Dendritic cell treated with granulocyte-macrophage colony-stimulating factor and Interleukin-4, amounts not matched to agents 40 ng/mL and 50 ng/mL, for 4 days (primary cell): ENCODE data around the gene HDAC8.

ENCODE experiments used
- H3K27ac Mint-ChIP-seq: one replicate; pipeline ENCODE4 v1.8.0; 2022; ENCODE audit warnings: mild to moderate bottlenecking, mixed read lengths
- H3K27me3 Mint-ChIP-seq: one replicate; pipeline ENCODE4 v1.8.0; 2022; ENCODE audit warnings: mild to moderate bottlenecking, mixed read lengths
- H3K36me3 Mint-ChIP-seq: one replicate; pipeline ENCODE4 v1.8.0; 2022; ENCODE audit warnings: low read depth, mixed read lengths
- H3K4me1 Mint-ChIP-seq: one replicate; pipeline ENCODE4 v1.8.0; 2022; ENCODE audit warnings: low read depth, mixed read lengths
- H3K4me3 Mint-ChIP-seq: one replicate; pipeline ENCODE4 v1.8.0; 2022; ENCODE audit warnings: mild to moderate bottlenecking, moderate library complexity, mixed read lengths
- H3K9me3 Mint-ChIP-seq: one replicate; pipeline ENCODE4 v1.8.0; 2022; ENCODE audit warnings: mixed read lengths
- intact Hi-C: fragments of 100-400 bp; cut with micrococcal nuclease; formaldehyde crosslinking; loops from one replicate; pipeline ENCODE4 v1.15.0; 2022

HDAC8 gene

GRCh38 chrX:72366701-72367454 lies 205.8 kb downstream of the HDAC8 start:
- Mint-ChIP-seq H3K36me3 (peaks cover 16% of the 10 kb centered on the region), H3K27ac (no peak overlapping the region), H3K4me3 (no peak overlapping the region), H3K4me1 (peaks cover 6% of the 10 kb centered on the region), H3K9me3 (no peaks in the 10 kb centered on the region), H3K27me3 (no peaks in the 10 kb centered on the region)
- intact Hi-C loops, result no loop called here

GRCh38 chrX:72366178-72366577 lies 206.5 kb downstream of the HDAC8 start:
- no peaks in the 10 kb centered on the region for H3K27me3 Mint-ChIP-seq
- H3K4me1 Mint-ChIP-seq, result peaks cover 2% of the 10 kb centered on the region
- intact Hi-C loops, result no loop called here

GRCh38 chrX:72365126-72365525 lies 207.5 kb downstream of the HDAC8 start:
- H3K27ac Mint-ChIP-seq, result no peak overlapping the region
- H3K36me3 Mint-ChIP-seq, result peaks cover 16% of the 10 kb centered on the region
- H3K4me3 Mint-ChIP-seq, result no peak overlapping the region
- H3K27me3 Mint-ChIP-seq, result no peaks in the 10 kb centered on the region
- H3K9me3 Mint-ChIP-seq, result no peaks in the 10 kb centered on the region
- H3K4me1 Mint-ChIP-seq, result no peaks in the 10 kb centered on the region
- intact Hi-C loops, result no loop called here

More at GRCh38 chrX:72366178-72366577, 206.5 kb downstream of the HDAC8 start:
- Mint-ChIP-seq H3K4me3 (no peak overlapping the region), H3K36me3 (peaks cover 16% of the 10 kb centered on the region), H3K27ac (no peak overlapping the region), H3K9me3 (no peaks in the 10 kb centered on the region)

GRCh38 chrX:72360326-72360725 lies 212.3 kb downstream of the HDAC8 start:
- Mint-ChIP-seq H3K27ac (no peak overlapping the region), H3K27me3 (no peaks in the 10 kb centered on the region), H3K4me3 (no peak overlapping the region), H3K9me3 (no peaks in the 10 kb centered on the region), H3K36me3 (peaks cover 17% of the 10 kb centered on the region), H3K4me1 (no peaks in the 10 kb centered on the region)
- intact Hi-C loops, result no loop called here

- Mint-ChIP-seq H3K4me3 (no peak overlapping the region), H3K9me3 (no peaks in the 10 kb centered on the region), H3K36me3 (peaks cover 17% of the 10 kb centered on the region), H3K27ac (no peak overlapping the region), H3K27me3 (no peaks in the 10 kb centered on the region), H3K4me1 (no peaks in the 10 kb centered on the region)
- intact Hi-C loops, result no loop called here
Observed at GRCh38 chrX:72358313-72358712, 214.3 kb downstream of the HDAC8 start.

- no peak overlapping the region for H3K4me3 Mint-ChIP-seq
- H3K27me3 Mint-ChIP-seq, result no peaks in the 10 kb centered on the region
- H3K27ac Mint-ChIP-seq, result no peak overlapping the region
- intact Hi-C loops, result no loop called here
- H3K36me3 Mint-ChIP-seq, result peaks cover 50% of the 10 kb centered on the region
- H3K4me1 Mint-ChIP-seq, result no peaks in the 10 kb centered on the region
- no peaks in the 10 kb centered on the region for H3K9me3 Mint-ChIP-seq
Observed at GRCh38 chrX:72352786-72353185, 219.9 kb downstream of the HDAC8 start.

- Mint-ChIP-seq H3K27ac (no peak overlapping the region), H3K27me3 (no peaks in the 10 kb centered on the region), H3K36me3 (peaks cover 58% of the 10 kb centered on the region), H3K4me1 (no peaks in the 10 kb centered on the region), H3K4me3 (no peak overlapping the region), H3K9me3 (no peaks in the 10 kb centered on the region)
- intact Hi-C loops, result no loop called here
Observed at GRCh38 chrX:72351606-72352334, 220.9 kb downstream of the HDAC8 start.

GRCh38 chrX:72349190-72349589 lies 223.5 kb downstream of the HDAC8 start:
- no peaks in the 10 kb centered on the region for H3K27me3 Mint-ChIP-seq
- intact Hi-C loops, result no loop called here
- no peak overlapping the region for H3K4me3 Mint-ChIP-seq
- H3K9me3 Mint-ChIP-seq, result no peaks in the 10 kb centered on the region
- peaks cover 65% of the 10 kb centered on the region for H3K36me3 Mint-ChIP-seq
- H3K27ac Mint-ChIP-seq, result no peak overlapping the region
- no peaks in the 10 kb centered on the region for H3K4me1 Mint-ChIP-seq

- Mint-ChIP-seq H3K9me3 (no peaks in the 10 kb centered on the region), H3K4me1 (no peaks in the 10 kb centered on the region), H3K27me3 (no peaks in the 10 kb centered on the region), H3K27ac (no peak overlapping the region), H3K36me3 (peaks cover 65% of the 10 kb centered on the region), H3K4me3 (no peak overlapping the region)
- intact Hi-C loops, result no loop called here
Observed at GRCh38 chrX:72348247-72348979, 224.2 kb downstream of the HDAC8 start.

- no peak overlapping the region for H3K27ac Mint-ChIP-seq
- intact Hi-C loops, result no loop called here
Observed at GRCh38 chrX:72347366-72347765, 225.3 kb downstream of the HDAC8 start.

GRCh38 chrX:72346302-72346949 lies 226.2 kb downstream of the HDAC8 start:
- Mint-ChIP-seq H3K27ac (no peak overlapping the region), H3K9me3 (no peaks in the 10 kb centered on the region), H3K4me1 (no peaks in the 10 kb centered on the region), H3K27me3 (no peaks in the 10 kb centered on the region), H3K4me3 (no peak overlapping the region), H3K36me3 (peaks cover 61% of the 10 kb centered on the region)
- intact Hi-C loops, result no loop called here

More at GRCh38 chrX:72347366-72347765, 225.3 kb downstream of the HDAC8 start:
- H3K4me1 Mint-ChIP-seq, result no peaks in the 10 kb centered on the region
- H3K27me3 Mint-ChIP-seq, result no peaks in the 10 kb centered on the region
- peaks cover 65% of the 10 kb centered on the region for H3K36me3 Mint-ChIP-seq
- no peak overlapping the region for H3K4me3 Mint-ChIP-seq
- no peaks in the 10 kb centered on the region for H3K9me3 Mint-ChIP-seq

GRCh38 chrX:72340626-72341025 lies 232.0 kb downstream of the HDAC8 start:
- Mint-ChIP-seq H3K27me3 (no peaks in the 10 kb centered on the region), H3K4me3 (no peak overlapping the region), H3K36me3 (peaks cover 14% of the 10 kb centered on the region), H3K9me3 (no peaks in the 10 kb centered on the region), H3K4me1 (no peaks in the 10 kb centered on the region), H3K27ac (no peak overlapping the region)
- intact Hi-C loops, result no loop called here

- no peak overlapping the region for H3K4me3 Mint-ChIP-seq
- no peaks in the 10 kb centered on the region for H3K4me1 Mint-ChIP-seq
- no peak overlapping the region for H3K27ac Mint-ChIP-seq
- intact Hi-C loops, result no loop called here
- no peaks in the 10 kb centered on the region for H3K27me3 Mint-ChIP-seq
- peaks cover 15% of the 10 kb centered on the region for H3K36me3 Mint-ChIP-seq
- no peaks in the 10 kb centered on the region for H3K9me3 Mint-ChIP-seq
Observed at GRCh38 chrX:72340041-72340440, 232.6 kb downstream of the HDAC8 start.

- no peaks in the 10 kb centered on the region for H3K4me1 Mint-ChIP-seq
- peaks cover 35% of the 10 kb centered on the region for H3K36me3 Mint-ChIP-seq
- H3K9me3 Mint-ChIP-seq, result no peaks in the 10 kb centered on the region
- no peak overlapping the region for H3K27ac Mint-ChIP-seq
- H3K27me3 Mint-ChIP-seq, result no peaks in the 10 kb centered on the region
- no peak overlapping the region for H3K4me3 Mint-ChIP-seq
- intact Hi-C loops, result no loop called here
Observed at GRCh38 chrX:72330131-72330530, 242.5 kb downstream of the HDAC8 start.
